ENCODE data around the gene GRID2. TPM values are rescaled to one million over a fixed set of nuclear protein-coding genes. Genes with fewer than 3 reads are reported as not detected.
A peak's percentile ranks its signal among the peaks of the same experiment; 100 is the strongest.
"Not testable (repeated sequence)": the region's sequence is repeated elsewhere in the genome, so short reads cannot be mapped to it uniquely, and the experiment has no call there.

The GRID2 gene
- 1.4 TPM for total RNA-seq

DNA sequence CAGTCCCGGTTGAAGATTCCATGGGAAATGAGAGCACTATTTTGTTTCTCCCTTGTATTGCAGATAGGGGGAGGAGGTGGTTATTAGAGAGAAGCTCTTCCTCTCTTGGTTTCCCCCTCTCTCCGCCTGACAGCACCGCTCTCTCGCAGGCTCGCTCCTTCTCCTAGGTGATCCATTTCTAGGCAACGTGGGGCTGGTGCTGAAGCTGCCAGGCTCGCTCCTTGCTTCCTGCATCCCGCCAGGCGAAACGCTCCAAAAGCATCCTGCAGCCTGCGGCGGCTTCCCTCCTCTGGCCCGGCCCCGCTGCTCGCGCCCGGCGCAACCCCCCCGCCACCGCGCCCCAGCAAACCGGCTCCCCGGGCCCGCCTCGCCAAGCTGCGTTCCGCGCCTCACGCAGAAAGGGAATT is at the start of gene GRID2:
Gene GRID2 (plus strand): TSS at position 346 of the 407 bp plus-strand sequence.
- DNase-seq: peak; percentile 37

DNA sequence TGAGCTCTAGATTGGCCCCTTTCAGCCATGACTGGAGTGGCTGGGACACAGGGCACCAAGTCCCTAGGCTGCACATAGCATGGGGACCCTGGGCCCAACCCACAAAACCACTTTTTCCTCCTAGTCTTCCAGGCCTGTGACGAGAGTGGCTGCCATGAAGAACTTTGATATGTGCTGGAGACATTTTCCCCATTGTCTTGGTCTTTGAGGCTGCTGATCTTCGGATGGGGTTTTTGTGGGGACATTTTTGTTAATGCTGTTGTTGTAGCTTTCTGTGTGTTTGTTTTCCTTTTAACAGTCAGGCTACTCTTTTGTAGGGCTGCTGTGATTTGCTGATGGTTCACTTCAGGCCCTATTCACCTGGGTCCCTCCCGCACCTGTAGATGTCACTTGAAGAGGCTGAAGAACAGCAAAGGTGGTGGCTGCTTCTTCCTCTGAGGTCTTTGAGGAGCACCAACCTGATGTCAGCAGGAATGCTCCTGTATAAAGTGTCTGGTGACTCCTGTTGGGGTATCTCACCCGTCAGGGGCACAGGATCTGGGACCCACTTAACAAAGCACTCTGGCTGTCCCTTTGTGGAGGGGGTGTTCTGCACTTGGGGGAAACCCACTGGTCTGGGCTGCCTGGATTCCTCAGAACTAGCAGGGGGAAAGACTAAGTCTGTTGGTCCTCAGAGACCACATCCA is 49.6 kb upstream of the GRID2 start:
- DNase-seq: no peak

DNA sequence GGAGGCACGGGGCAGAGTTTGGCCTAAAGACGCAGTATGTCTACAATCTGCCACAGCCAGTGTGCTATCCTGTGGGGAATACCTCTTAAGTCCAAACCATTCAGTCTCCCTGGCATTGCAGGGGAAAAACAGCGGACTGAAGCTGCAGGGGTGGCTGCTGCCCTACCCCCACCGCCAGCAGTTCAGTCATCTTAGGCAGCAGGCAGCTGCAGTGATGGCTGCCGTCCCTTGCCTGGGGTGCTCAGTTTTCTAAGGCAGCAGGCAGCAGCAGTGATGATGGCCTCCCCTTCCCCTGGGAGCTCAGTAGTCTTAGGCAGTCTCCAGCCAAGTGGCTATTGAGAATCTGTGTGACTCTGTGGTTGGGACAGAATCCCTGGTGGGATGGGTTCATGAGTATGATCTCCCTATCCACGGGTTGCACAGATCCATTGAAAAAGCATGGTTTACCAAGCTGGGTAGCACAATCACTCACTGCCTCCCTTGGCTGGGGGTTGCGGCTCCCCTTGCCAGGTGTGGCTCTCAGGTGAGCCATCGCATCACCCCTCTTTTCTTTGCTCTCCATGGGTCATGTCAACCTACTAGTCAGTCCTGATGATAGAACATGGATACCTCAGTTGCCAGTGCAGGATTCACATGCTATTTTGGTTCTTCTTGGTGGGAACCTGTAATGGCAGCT is 48.9 kb upstream of the GRID2 start:
- DNase-seq: no peak

DNA sequence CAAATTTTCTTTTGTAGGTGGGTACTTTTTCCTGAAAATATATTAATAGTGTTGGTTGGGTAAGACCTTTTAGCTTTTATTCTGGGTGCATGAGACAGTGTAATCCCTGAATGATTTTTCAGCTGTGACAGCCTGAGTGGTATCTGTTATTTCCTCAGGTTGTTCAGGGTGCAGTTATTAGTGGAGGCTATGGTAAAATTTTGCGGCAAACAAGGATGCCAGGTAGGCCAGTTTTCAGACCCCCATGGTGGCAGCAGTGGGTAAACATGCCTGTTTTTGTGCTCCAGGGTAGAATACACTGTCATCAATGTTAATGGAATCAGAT is 47.9 kb upstream of the GRID2 start:
- no peak for DNase-seq

DNA sequence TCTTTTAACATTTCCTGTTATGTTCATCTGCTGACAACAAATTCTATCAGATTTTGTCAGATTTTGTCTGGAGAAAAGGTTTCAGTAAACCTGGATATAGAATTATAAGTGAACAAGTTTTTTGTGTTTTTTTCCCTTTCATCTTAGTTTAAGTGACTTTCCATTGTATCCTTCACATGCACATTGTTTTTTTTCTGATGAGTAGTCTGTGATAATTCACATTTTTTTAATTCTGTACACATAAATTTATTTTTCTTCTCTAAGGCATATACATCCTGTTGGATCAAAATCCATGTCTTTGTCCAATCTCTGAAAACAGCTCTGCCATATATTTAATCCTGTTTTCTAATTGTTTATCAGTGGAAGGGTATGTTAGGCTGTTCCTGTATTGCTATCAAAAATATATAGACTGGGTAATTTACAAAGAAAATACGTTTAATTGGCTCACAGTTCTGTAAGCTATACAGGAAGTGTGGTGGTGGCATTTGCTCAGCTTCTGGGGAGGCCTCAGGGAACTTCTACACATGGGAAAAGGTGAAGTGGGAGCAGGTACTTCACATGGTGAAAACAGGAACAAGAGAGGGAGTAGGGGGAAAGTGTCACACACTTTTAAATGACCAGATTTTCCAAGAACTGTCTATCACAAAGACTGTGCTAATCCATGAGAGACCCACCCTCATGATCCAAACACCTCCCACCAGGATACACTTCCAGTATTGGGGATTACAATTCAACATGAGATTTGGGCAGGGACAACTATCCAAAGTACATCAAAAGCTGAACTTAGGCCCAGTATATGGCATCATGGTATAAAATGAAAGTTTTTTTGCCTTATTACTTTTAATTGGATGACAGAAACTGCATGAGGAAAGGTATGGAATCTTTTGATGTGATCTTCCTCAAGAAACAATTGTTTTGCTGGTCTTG is 45.6 kb upstream of the GRID2 start:
- DNase-seq: no peak

DNA sequence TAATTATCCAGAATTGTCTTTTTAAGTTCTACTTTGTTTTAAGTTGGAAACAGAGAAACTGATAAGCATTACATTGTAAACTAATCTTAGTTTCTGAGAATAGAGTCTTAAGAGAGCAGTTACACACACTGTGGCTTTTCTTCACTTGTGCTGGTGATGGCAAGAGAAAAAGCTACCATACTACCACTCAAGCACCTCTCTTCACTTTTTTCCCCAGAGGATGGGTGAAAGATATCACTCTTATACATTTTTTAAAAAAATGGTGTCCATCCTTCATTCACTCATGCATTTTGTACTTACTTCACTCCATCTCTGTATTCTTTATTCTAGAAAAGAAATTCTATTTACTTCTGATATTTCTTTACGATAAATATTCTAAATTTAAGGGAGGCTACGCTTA is 42.5 kb upstream of the GRID2 start:
- DNase-seq: no peak

DNA sequence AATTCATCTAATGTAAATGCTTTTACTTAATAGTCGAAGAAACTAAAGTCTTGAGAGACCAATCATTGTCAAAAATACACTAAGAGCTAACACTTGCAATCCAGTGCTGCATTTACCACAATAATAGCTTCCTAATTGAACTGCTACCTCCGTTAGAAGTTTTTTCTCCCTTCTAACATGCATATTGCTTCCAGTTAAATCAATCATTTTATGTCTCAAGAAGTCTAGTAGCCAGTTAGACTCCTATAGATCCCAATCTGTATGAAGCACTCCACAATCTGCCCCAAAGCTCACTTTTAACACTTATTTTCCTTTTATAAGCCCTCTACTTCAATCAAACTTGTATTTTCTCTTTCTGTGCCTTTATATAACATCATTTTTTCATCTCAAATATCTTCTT is 41.4 kb upstream of the GRID2 start:
- DNase-seq: no peak

DNA sequence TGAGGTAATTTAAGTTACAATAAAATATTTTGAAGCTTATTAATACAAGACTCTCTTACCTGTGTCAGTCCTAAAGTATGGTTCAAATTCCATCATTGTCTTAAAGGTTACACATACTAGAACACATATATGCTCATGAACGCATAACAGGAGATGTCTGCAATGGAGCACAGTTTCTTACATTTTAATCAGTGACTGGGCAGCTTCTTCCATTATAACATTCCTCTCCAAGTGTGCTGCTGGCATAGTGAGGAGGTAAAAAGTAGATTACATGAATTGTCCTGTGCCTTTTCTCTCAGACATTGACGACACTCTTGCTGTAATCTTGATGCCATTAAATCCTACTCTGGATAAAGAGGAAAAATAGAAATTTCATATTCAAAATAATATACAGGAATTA is 40.8 kb upstream of the GRID2 start:
- DNase-seq: no peak

DNA sequence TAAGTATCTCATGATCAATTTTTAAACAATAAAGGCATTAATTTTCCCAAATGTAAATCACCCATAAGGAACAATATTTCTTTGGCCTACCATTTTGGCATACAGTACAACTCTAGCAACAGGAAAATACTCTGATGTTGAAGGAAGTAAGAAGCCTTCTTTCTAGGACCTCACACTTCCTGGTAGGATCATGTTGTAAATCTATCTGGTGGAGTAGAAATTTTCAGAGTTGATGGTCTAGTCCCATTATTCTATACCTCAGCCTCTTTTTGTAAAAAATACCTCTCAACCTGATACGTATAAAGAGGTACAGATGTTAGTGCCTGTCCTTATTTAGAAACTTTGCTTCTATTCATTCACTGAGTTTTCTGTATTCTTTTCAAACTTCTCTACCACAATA is 40.2 kb upstream of the GRID2 start:
- DNase-seq: no peak

DNA sequence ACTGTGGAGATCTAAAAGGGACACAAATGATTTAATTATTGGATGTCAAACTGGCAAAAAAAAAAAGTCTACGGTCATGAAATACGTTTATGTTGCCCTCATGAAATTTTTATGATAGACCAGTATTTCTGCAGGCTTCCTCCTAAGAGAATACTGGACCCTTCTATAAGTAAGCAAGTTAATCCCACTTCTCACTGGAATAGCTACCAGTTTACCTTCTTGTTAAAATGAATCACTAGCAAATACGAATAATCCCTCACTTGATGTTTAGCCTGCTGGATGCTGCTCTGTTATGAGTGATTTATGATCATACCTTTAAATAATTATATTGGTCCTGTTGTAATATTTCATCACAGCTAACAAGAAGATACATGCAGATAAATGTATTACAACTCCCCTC is 39.6 kb upstream of the GRID2 start:
- DNase-seq: no peak

DNA sequence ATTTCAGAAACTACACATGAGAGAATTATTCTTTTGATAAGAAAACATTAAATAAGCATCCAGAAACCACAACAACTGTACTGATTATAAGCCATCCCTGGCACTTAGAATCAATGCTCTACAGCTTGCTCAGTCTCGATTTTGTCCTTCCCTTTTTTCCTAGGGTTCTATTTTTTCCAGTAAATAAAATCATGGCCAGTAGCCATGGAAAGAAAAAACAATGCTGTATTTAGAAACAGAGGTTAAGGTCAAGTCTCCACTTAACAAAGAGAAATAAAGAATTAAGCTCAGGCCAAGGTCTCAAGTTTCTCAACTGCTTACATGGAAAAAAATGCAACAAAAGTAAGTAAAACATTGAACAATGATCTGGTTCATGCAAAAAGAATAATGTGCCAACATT is 38.7 kb upstream of the GRID2 start:
- DNase-seq: peak; percentile 78

DNA sequence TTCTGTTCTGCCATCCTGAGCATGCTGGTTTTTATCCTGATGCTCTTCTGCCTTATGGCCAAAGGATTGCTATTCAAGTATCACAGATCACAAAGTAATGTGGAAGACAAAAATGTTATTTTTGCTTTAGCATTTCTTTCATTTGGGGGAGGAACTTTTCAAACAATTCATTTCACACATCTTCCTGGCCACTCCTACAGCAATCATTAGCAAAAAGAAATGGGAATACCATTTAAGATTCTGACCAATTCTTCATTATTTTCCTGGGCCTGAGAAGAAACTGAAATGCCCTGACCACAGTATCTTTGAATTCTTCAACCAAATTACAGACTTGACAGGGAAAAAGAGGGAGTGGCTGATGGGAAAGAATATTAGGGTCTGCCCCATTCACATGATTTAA is 38.0 kb upstream of the GRID2 start:
- DNase-seq: no peak

DNA sequence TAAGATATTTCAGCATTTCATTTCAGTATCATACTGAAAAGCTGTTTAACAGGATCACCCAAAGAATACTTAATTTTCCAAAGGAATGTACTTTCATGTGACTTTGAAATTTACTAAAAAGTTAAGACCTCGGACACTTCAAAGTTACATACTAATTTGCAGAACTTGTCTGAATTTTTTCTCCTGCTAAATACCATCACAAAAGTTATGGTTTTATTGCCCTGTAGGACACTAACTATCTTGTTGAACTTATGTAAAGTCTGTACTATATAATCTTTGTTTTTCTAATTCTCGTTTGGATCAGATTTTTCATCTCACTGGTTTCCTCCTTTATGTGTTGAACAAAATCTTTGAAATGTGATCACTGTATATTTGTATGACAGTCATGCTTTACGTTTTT is 37.2 kb upstream of the GRID2 start:
- no peak for DNase-seq

DNA sequence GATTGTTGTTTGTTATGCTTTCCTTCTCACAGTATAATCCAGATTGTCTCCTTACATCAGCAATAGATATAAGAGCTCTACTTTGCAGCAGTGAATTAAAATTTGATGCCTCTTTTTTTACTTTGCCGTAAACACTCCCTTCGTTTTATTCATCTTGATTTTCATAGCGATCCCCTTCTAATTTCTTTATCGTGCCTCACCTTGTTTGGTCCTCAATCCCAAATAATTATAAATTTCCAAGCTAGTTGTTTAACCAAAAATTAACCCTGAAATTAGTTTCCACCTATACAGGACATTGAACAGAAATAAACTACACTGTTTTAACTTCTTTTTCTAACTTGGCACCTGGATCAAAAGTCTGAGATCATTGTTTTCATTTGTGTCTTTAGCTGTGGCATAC is 35.1 kb upstream of the GRID2 start:
- no peak for DNase-seq

DNA sequence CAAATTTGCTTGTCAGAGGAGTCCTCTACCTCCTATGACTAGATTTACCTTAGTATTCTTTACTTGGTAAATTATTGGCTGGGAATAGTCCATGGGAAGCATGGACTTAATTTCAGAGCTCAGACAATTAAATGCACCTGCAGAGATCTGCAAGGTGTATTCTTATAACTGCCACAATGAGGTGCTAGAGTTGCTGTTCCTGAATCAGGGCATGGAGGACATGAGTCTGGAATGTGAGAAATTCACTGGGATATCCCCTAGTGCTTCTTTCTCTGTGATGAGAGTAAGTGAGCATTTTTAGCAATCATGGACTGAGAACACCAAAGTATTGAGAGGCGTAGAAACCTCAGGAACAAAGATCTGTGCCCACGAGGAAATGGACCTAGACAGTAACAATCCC is 32.9 kb upstream of the GRID2 start:
- no peak for DNase-seq

DNA sequence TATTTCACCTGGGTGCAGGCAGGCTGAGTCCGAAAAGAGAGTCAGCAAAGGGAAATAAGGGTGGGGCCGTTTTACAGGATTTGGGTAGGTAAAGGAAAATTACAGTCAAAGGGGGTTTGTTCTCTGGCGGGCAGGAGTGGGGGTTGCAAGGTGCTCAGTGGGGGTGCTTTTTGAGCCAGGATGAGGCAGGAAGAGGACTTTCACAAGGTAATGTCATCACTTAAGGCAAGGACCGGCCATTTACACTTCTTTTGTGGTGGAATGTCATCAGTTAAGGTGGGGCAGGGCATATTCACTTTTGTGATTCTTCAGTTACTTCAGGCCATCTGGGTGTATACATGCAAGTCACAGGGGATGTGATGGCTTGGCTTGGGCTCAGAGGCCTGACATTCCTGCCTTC is 32.2 kb upstream of the GRID2 start:
- not testable (repeated sequence) for DNase-seq

DNA sequence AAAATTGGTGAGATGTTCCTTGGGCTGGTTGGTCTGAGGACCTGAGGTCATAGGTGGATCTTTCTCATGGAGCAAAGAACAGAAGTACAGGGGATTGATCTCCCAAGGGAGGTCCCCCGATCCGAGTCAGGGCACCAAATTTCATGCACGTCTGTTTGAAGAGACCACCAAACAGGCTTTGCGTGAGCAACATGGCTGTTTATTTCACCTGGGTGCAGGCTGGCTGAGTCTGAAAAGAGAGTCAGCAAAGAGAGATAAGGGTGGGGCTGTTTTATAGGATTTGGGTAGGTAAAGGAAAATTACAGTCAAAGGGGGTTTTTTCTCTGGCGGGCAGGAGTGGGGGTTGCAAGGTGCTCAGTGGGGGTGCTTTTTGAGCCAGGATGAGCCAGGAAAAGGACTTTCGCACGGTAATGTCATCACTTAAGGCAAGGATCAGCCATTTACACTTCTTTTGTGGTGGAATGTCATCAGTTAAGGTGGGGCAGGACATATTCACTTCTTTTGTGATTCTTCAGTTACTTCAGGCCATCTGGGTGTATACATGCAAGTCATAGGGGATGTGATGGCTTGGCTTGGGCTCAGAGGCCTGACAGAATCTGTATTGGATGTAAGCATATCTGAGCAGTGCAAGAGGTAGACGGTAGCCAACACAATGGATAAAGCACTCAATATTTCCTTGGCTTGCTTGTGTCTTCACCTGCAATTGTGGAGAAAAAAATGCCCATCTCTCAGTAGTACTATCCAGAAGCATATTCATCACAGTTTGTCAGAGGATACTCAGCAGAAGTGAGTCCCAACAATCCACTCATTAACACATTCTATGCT is 26.5 kb upstream of the GRID2 start:
- not testable (repeated sequence) for DNase-seq

DNA sequence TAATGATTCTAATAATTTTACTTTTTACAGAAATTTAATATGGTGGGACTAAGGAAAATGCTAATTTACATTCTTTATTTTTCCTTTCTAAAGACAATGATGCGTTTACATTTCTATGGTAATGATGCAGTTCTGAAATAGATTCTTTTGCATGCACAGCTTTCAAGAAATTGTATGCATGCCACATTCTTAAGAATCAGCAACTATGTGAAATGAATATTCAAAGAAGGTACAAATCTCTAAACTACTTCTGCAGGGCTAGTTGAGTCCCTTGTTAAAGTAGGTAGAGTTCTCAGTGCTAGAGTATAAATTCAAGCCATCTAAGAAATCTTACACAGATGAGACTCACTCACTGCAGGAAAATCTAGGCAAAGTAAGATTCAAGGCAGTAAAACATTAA is 24.5 kb upstream of the GRID2 start:
- no peak for DNase-seq

DNA sequence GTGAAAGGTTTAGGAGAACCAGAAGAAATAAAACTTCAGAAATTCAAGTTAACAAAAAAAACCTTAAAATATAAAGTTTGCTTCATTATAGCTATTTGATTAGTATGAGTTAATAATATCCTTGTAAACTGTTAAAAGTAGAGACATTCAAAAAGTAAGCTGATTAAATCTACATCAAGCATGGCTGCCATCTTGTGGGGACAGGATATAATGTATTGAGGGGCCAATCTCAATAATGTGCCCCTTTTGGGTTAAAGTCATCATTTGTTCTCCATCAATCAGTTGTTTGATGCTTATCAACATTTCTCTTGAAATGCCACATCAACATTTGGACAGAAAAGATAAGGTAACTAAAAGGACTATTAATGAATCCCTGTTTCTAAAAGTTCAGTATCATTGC is 4.6 kb upstream of the GRID2 start:
- no peak for DNase-seq

DNA sequence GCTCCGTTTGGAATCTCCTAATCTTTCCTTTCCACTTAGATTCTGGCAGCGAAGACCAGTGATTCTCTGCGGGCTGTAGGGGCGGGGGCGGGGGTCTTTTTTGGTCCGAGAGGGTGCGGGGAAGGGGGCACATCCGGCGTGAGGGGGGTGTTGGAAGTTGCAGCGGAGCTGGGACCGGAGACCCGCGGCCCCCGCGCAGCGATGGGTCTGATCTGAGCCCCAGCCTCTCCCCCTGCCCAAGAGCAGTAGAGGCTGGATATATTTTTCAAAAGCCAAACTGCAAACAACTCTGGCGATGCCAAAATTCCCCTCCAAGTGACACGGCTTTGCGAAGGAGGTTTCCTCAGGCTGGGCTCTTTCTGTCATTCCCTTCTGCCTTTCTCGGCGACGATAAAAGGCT is 355 bp downstream of the GRID2 start:
- no peak for DNase-seq

DNA sequence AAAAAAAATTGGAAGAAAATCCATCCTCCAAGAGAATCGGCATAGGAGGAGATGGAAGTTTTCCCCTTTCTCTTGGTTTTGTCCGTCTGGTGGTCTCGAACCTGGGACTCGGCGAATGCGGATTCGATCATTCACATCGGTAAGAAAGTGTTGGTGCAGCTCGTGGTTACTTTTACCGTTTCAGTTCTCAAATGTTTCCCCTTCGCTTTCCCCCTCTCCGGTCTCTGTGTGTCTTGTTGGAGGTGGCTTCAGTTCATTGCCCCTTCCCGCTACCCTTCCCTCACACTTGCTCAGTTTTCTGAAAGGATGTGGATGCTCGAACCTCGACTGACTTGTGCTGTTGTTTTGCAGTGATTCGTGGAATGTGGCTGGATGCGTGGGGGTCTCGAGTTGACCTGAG is 840 bp downstream of the GRID2 start:
- DNase-seq: peak; percentile 41

DNA sequence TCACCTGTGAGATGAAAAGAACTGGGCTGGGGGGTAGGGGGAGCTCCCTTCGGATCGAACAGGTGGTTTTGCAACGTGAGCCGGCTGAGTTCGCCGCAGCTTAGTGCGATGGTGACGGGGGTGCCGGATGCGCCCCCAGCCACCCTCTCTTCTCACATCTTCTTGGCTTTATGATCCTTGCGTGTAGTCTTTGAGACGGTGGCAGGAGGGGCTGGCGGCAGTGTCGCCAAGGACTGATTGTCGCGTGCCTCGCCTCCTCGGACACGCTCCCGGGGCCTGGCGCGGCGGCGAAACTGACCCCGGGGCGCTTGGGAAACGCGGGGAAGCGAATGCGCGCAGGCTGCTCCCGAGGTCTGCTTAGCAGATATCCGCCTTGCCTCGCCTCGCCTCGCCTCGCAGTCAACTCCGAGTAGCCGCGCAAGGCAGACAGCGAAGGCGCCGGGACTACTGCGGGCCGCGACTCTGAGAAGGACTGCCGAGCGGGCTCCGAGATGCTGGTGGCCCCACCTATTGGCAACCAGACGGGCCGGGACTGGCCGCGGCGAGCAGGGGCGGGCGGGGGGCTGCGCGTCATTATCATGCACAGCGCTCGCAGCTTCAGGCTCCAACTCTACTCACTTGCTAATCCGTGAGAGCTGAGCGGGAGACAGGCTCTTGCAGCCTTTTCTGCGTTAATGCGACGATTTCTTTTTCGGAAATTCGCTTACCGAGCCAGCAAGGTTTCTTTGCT is 1.5 kb downstream of the GRID2 start:
- DNase-seq: peak; percentile 62
